ENCODE results near the gene SPART. TPM values are rescaled to one million over a fixed set of nuclear protein-coding genes. Genes with fewer than 3 reads are reported as not detected.

Gene SPART
- total RNA-seq, 2 donors from 2014 or later: 86.8 to 116 TPM

DNA sequence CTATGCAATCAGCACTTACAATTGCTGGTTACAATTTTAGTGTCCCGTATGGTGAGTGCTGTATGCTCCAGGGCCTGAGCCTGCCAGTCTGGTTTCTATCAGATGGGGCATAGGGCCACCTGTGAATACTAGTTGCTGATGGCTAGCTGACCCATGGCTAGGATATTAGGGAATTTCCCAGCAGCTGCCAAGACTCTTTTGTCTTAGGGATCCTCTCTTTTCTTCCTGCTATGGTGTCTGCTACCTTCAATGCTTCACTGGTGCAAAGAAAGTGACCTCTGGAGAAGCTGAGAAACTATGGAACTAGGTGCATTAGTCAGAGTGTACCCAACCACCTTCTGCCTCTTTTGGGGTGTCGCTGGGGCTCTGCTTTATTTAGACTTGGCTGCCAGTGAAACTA lies 60.2 kb downstream of the SPART start:
- no peaks in the 10 kb centered on the region for H3K27me3 ChIP-seq (replicated peaks; ENCODE audit: insufficient read depth)
- TF ChIP-seq, protein P1, sequence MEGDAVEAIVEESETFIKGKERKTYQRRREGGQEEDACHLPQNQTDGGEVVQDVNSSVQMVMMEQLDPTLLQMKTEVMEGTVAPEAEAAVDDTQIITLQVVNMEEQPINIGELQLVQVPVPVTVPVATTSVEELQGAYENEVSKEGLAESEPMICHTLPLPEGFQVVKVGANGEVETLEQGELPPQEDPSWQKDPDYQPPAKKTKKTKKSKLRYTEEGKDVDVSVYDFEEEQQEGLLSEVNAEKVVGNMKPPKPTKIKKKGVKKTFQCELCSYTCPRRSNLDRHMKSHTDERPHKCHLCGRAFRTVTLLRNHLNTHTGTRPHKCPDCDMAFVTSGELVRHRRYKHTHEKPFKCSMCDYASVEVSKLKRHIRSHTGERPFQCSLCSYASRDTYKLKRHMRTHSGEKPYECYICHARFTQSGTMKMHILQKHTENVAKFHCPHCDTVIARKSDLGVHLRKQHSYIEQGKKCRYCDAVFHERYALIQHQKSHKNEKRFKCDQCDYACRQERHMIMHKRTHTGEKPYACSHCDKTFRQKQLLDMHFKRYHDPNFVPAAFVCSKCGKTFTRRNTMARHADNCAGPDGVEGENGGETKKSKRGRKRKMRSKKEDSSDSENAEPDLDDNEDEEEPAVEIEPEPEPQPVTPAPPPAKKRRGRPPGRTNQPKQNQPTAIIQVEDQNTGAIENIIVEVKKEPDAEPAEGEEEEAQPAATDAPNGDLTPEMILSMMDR (IDR thresholded peaks at IDR 0.05): no peak
- H3K9me3 ChIP-seq: no peaks in the 10 kb centered on the region
- no peak overlapping the region for H3K4me3 ChIP-seq
- DNase-seq (ENCODE audit: low spot score) (no peak), ATAC-seq (ENCODE audit: insufficient number of reproducible peaks, low FRiP score, low read depth) (no peak)
- no peaks in the 10 kb centered on the region for H3K4me1 ChIP-seq (ENCODE audit: control insufficient read depth in 1 of 2, low read depth in 2 of 2)
- no peaks in the 10 kb centered on the region for H3K36me3 ChIP-seq
- no peak overlapping the region for H3K27ac ChIP-seq

DNA sequence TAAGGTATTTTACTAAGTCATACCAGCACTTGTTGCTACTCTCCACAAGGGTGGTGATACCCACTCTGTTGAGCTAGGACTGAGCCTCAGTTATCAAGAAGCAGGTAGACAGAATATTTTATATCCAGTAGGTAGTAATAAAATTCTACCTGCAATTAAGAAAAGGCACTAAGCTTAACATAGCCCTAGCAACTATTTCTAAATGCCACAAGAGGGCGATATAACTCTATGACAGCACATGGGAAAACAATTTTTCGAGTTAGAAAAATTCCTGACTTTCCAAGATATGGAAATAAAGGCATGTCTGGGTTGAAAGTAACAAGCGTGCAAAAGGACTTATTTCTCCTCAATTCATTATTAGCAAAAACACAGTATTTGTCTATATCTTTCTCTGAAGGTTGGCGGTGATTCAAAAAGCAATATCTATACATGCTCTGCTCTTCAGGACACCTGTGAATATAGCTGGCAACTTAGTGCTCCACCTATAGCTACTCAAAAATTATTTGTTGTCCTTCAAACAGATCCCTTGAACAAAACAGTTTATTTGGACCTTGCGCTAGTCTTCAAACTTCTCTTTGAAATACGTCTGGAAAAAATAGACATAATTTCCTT lies 63.3 kb downstream of the SPART start:
- H3K36me3 ChIP-seq: no peaks in the 10 kb centered on the region
- no peaks in the 10 kb centered on the region for H3K4me1 ChIP-seq (ENCODE audit: control insufficient read depth in 1 of 2, low read depth in 2 of 2)
- H3K4me3 ChIP-seq: no peak overlapping the region
- ATAC-seq (ENCODE audit: insufficient number of reproducible peaks, low FRiP score, low read depth): peak; percentile 37
- no peak for DNase-seq (ENCODE audit: low spot score)
- TF ChIP-seq, protein P1 (IDR thresholded peaks at IDR 0.05): peak; percentile 78
- H3K9me3 ChIP-seq: no peaks in the 10 kb centered on the region
- H3K27ac ChIP-seq: no peak overlapping the region
- H3K27me3 ChIP-seq (replicated peaks; ENCODE audit: insufficient read depth): no peaks in the 10 kb centered on the region

DNA sequence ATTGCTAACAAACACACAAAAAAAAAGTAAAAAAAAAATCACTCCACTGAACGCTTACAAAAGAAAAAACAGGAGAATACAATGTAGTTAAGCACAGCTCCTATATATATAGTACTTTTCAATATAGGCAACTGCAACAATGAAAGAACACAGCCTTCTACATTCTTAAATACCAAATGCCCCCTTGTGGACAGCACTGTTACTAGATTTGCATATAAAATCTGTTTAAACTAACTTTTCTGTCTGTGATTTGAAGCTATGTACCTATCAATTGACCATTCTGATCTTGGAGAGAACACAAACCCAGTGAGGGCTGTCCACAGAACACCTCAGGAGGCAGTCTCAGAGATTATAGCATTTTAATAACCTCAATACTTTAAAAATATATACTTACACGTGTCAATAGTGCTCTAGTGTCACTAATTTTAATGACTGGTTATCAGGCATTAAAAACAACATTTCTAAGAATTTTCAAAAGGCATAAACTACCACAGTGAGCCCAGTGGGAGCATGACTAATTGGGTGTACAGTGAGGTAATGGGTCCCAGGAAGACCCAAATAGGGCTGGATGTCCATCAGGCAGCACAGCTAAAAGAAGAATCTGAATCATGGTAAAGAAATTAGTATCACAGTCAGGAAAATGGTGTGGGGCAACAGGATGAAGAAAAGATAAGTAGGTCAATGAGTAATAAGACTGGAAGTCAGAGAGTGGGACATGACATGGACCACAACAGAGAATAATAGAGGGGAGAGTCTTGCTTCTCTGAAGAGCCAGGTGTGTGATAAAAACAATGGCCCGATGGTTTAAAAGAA lies 70.8 kb downstream of the SPART start:
- DNase-seq (ENCODE audit: low spot score): no peak
- Histone ChIP-seq H3K27ac (no peak overlapping the region), H3K4me3 (no peak overlapping the region), H3K4me1 (ENCODE audit: control insufficient read depth in 1 of 2, low read depth in 2 of 2) (no peaks in the 10 kb centered on the region), H3K36me3 (no peaks in the 10 kb centered on the region), H3K27me3 (replicated peaks; ENCODE audit: insufficient read depth) (no peaks in the 10 kb centered on the region), H3K9me3 (no peaks in the 10 kb centered on the region)
- ATAC-seq (ENCODE audit: insufficient number of reproducible peaks, low FRiP score, low read depth): no peak
- TF ChIP-seq, protein P1 (IDR thresholded peaks at IDR 0.05): peak; percentile 57

DNA sequence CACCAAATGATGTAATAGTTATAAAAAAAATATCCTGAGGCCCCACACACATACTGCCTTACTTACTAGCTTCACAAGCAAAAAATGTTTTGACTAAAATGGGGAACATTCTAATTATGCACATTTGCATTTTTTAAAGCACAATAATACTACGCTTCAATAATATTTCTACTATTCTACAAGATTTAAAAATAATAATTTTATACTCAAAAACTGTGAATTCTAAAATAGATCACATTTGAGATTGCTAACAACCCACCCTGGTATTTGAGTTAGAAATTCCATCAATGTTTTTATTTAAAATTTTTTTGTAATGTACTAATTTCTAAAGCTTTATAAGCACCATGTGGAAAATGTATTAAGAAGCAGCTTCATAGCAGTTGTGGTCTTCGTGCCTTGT lies 72.8 kb downstream of the SPART start:
- Histone ChIP-seq H3K4me1 (ENCODE audit: control insufficient read depth in 1 of 2, low read depth in 2 of 2) (no peaks in the 10 kb centered on the region), H3K9me3 (no peaks in the 10 kb centered on the region), H3K27me3 (replicated peaks; ENCODE audit: insufficient read depth) (no peaks in the 10 kb centered on the region), H3K36me3 (no peaks in the 10 kb centered on the region), H3K4me3 (no peak overlapping the region), H3K27ac (no peak overlapping the region)
- TF ChIP-seq, protein P1 (IDR thresholded peaks at IDR 0.05): no peak
- ATAC-seq (ENCODE audit: insufficient number of reproducible peaks, low FRiP score, low read depth) (no peak), DNase-seq (ENCODE audit: low spot score) (no peak)

DNA sequence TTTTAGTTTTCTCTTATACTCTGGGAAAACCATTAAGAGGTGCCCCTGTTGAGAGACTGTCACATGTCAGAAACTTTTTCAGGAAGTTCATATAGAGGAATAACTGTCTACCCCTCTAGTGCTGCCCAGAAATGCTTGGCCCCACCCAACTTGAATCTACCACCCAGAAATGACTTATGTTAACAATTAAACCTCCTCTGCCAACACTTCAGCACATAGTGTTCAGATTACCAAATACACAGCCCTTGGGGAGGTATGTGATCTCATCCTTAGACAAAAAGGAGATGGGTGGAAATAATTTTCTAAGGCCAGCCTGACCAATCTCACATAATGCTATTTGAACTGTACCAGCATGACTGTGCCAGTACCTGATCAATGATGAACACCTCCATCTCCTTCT lies 84.2 kb downstream of the SPART start:
- ATAC-seq (ENCODE audit: insufficient number of reproducible peaks, low FRiP score, low read depth): no peak
- Histone ChIP-seq H3K4me3 (no peak overlapping the region), H3K4me1 (ENCODE audit: control insufficient read depth in 1 of 2, low read depth in 2 of 2) (no peaks in the 10 kb centered on the region), H3K27ac (no peak overlapping the region), H3K9me3 (no peaks in the 10 kb centered on the region), H3K36me3 (no peaks in the 10 kb centered on the region), H3K27me3 (replicated peaks; ENCODE audit: insufficient read depth) (no peaks in the 10 kb centered on the region)
- DNase-seq (ENCODE audit: low spot score): no peak
- TF ChIP-seq, protein P1 (IDR thresholded peaks at IDR 0.05): no peak
